ENCODE measurements around the gene SMARCA2. TPM values are rescaled to one million over a fixed set of nuclear protein-coding genes. Genes with fewer than 3 reads are reported as not detected.

The SMARCA2 gene
- total RNA-seq, 4 donors from 2014 or later: 148 to 217 (median 196) TPM

DNA sequence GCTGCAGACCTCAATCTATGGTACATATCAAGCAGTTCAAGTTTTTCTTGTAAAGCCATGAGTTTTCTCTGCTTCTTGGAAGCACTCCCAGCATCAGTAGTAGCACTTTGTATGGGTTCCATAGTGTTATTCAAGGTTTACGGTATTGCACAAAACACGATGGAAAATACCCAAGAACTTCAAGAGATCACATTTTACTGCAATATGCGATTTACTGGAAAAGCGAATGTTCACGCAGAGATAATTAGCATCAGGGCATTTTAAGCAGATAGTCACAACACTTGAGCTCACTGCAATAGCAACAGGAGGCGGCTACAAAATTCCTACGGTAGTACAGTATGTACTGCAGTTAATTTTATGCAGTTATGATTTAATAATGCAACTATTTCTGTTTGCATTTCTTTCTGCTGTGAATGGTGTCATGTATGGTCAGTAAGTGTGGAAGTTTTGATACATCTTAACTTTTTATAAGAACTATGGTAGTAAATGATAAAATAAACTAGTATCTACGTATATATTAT is 200.8 kb downstream of the SMARCA2 start:
- H3K36me3 ChIP-seq: no peaks in the 10 kb centered on the region
- DNase-seq: no peak
- TF ChIP-seq POLR2A (IDR thresholded peaks at IDR 0.05): no peak
- TF ChIP-seq, protein P1, sequence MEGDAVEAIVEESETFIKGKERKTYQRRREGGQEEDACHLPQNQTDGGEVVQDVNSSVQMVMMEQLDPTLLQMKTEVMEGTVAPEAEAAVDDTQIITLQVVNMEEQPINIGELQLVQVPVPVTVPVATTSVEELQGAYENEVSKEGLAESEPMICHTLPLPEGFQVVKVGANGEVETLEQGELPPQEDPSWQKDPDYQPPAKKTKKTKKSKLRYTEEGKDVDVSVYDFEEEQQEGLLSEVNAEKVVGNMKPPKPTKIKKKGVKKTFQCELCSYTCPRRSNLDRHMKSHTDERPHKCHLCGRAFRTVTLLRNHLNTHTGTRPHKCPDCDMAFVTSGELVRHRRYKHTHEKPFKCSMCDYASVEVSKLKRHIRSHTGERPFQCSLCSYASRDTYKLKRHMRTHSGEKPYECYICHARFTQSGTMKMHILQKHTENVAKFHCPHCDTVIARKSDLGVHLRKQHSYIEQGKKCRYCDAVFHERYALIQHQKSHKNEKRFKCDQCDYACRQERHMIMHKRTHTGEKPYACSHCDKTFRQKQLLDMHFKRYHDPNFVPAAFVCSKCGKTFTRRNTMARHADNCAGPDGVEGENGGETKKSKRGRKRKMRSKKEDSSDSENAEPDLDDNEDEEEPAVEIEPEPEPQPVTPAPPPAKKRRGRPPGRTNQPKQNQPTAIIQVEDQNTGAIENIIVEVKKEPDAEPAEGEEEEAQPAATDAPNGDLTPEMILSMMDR (IDR thresholded peaks at IDR 0.05): no peak
- H3K4me3 ChIP-seq (replicated peaks in 1 of 3): no peak overlapping the region
- intact Hi-C loops (cut with DNase I): no loop called here
- H3K4me1 ChIP-seq: no peaks in the 10 kb centered on the region
- WGBS, 2 donors: 96% methylated on average over 8 of the region's 8 CpGs
- no peaks in the 10 kb centered on the region for H3K9me3 ChIP-seq
- no peak overlapping the region for H3K27ac ChIP-seq
- H3K27me3 ChIP-seq: no peaks in the 10 kb centered on the region

DNA sequence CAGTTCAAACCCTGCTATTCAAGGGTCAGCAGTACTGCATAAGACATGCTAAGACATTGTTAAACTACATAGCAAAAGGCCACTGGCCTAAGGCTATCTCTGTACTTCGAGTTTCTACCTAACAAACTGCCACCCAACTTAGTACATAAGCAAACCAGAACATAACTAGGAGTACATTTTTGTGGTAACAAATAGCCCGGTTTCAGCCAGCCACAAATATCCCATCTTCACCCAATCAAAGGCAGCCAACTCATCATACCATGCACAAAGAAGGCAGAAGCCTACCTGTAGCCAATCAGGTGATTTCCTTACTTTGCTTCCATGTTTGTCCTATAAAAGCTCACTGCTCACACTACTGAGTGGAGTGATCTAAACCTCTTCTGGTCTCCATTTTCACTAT is 201.4 kb downstream of the SMARCA2 start:
- no peaks in the 10 kb centered on the region for H3K36me3 ChIP-seq
- no peak for DNase-seq

DNA sequence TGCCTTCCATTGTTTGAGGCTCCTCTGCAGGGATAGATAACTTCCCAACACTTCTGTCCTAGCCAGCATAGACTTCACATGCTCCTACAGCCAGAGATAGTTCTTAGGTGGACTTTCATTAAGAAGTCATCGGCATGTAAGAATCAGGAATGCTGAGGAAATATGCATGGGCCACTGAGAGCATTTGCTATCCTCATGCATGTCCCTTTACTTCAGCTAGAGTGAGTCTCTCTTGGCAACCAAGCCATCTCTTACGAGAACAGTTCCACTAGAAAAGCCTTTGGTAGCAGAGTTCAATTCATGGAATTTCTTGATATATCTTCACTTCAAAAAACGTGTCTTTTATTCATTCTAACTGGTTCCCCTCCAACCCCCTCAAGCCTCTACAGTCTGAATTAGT is 202.4 kb downstream of the SMARCA2 start:
- no peak for TF ChIP-seq POLR2A (IDR thresholded peaks at IDR 0.05)
- TF ChIP-seq, protein P1 (IDR thresholded peaks at IDR 0.05): no peak

More for the DNA sequence above, 201.4 kb downstream of the SMARCA2 start:
- no peak overlapping the region for H3K4me3 ChIP-seq (replicated peaks in 1 of 3)
- H3K27me3 ChIP-seq: no peaks in the 10 kb centered on the region
- H3K27ac ChIP-seq: no peak overlapping the region
- WGBS, 2 donors: 85 to 88% methylated on average over 2 of the region's 2 CpGs
- no peaks in the 10 kb centered on the region for H3K9me3 ChIP-seq
- intact Hi-C loops (cut with DNase I): no loop called here
- TF ChIP-seq POLR2A (IDR thresholded peaks at IDR 0.05): no peak
- TF ChIP-seq, protein P1 (IDR thresholded peaks at IDR 0.05): no peak
- H3K4me1 ChIP-seq: no peaks in the 10 kb centered on the region

DNA sequence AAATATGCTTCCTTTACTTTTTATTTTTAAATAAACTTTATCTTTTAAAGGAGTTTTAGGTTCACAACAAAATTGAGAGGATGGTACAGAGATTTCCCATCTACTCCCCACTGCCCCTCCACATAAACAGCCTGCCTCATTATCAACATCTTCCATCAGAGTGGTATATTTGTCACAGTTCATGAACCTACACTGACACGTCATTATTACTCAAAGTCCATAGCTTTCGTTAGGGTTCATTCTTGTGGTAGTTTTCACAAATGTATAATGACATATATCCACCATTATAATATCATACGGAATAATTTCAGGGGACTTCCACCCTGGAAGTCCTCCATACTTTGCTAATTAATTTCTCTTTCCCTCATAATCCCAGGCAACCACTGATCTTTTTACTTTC is 204.9 kb downstream of the SMARCA2 start:
- Histone ChIP-seq H3K4me3 (replicated peaks in 1 of 3) (no peak overlapping the region), H3K4me1 (no peaks in the 10 kb centered on the region), H3K27ac (no peak overlapping the region), H3K36me3 (no peaks in the 10 kb centered on the region), H3K9me3 (no peaks in the 10 kb centered on the region), H3K27me3 (no peaks in the 10 kb centered on the region)
- TF ChIP-seq, protein P1 (IDR thresholded peaks at IDR 0.05): no peak
- no peak for TF ChIP-seq POLR2A (IDR thresholded peaks at IDR 0.05)
- intact Hi-C loops (cut with DNase I): no loop called here
- no peak for DNase-seq
- WGBS, 2 donors: 79 to 93% methylated on average over 3 of the region's 3 CpGs

More for the DNA sequence above, 202.4 kb downstream of the SMARCA2 start:
- Histone ChIP-seq H3K27me3 (no peaks in the 10 kb centered on the region), H3K4me1 (no peaks in the 10 kb centered on the region), H3K27ac (no peak overlapping the region), H3K4me3 (replicated peaks in 1 of 3) (no peak overlapping the region), H3K9me3 (no peaks in the 10 kb centered on the region), H3K36me3 (no peaks in the 10 kb centered on the region)
- intact Hi-C loops (cut with DNase I): no loop called here
- WGBS, 2 donors: 87 to 89% methylated on average over 3 of the region's 3 CpGs
- no peak for DNase-seq

DNA sequence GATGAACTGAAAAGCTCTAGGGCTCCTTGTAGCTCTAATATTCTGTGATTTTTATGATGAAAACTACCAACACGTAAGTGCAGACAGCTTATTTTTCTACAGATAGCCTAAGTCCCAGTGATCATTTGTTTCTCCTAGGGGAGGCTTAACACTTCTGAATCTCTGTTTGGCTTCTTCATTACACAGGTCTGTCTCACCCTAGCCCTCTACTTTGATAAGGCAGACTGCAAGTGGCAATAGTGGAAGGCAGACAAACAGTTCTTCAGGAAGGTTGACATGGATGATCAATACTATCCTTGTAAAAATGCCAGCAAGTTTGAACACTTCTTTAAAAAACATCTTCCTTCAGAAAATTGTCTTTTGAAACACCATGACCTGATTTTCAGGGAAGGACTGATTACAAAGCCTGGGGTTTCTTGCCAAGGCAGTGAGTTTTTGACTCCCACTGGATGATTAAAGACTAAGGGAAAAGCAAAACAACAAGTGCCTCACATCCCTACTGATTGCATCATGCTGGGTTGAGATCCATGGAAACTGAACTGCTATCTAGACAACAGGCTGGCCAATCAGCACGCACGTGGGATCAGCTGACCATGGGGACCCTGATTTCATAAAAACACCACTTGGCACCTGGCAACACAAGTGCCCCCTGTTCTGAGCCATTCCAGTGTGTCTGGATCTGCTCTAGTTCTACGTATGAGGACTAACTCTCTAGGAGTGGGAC is 212.2 kb downstream of the SMARCA2 start:
- intact Hi-C loops (cut with DNase I): no loop called here
- DNase-seq: no peak
- WGBS, 2 donors: 54 to 94% methylated on average over 3 to 4 of the region's 4 CpGs
- no peaks in the 10 kb centered on the region for H3K27me3 ChIP-seq
- H3K9me3 ChIP-seq: no peaks in the 10 kb centered on the region
- H3K36me3 ChIP-seq: no peaks in the 10 kb centered on the region
- H3K4me3 ChIP-seq (replicated peaks in 1 of 3): no peak overlapping the region
- TF ChIP-seq POLR2A (IDR thresholded peaks at IDR 0.05): no peak
- TF ChIP-seq, protein P1 (IDR thresholded peaks at IDR 0.05): no peak
- peaks cover 0 to 3% of the 10 kb centered on the region in 2 donors for H3K4me1 ChIP-seq
- H3K27ac ChIP-seq: no peak overlapping the region

Measured in thyroid gland (tissue), 4 donors.